ENCODE measurements around the gene GPM6B. TPM values are rescaled to one million over a fixed set of nuclear protein-coding genes. Genes with fewer than 3 reads are reported as not detected.

GPM6B gene
- total and polyA plus RNA-seq, 2 donors (not counting 3 experiments of a cell fraction or from before 2014, with no cell fraction given), result 0.30 TPM; not detected in 1

DNA sequence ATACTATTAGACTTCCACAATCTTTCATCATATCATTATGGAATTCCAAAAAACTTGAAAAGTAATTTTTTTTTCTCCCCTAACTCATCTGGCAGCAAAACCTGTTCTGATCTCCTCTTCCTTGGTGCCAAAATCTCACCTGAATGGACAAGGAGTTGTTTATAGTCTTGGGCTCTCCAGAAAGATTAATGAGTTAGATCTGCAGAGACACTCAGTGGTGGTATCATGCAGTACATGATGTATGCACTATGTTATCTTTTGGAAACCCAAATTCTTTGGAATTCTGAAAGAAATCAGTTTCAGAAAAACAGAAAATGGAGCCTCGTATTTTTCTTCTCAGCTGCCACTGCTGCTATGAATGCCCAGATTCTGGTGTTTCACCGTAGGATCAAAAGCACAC lies 11.7 kb downstream of the GPM6B start:
- intact Hi-C loops (cut with micrococcal nuclease) (no loop called here), dilution Hi-C loops (cut with MboI; ENCODE audit: extremely low pct_ligation_motif_present, low sequenced_read_pairs) (no loop called here)

DNA sequence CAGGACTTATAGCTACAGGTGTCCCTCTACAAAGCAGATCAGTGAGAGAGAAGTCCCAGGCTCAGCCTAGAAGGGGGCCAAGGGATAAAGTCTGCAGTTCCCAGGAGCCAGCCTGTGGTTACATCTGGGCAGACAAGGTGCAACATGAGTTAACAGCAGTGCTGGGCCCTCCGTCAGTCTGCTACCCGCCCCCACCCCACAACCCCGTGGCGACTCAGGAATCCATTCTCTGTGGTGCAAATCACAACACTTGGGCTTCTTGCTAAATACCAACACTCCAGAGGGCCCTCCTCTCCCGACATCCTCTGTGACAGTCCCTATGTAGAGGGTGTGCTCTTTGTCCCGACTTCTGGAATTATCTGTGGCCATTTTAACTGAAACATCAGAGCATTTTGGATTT lies 13.8 kb downstream of the GPM6B start:
- Histone ChIP-seq H3K36me3 (ENCODE audit: control insufficient read depth in 2 of 2, extremely low read depth in 1 of 2, insufficient read depth in 2 of 2, low read length in 2 of 2) (no peaks in the 10 kb centered on the region), H3K9me3 (replicated peaks; ENCODE audit: control insufficient read depth, insufficient read depth, low read length) (no peaks in the 10 kb centered on the region), H3K27ac (ENCODE audit: insufficient read depth, low read depth, low read length) (no peak overlapping the region), H3K4me2 (ENCODE audit: insufficient read depth, low read length) (no peak overlapping the region), H3K4me1 (ENCODE audit: control insufficient read depth, extremely low read depth, insufficient read depth, low read length) (no peaks in the 10 kb centered on the region), H2AFZ (ENCODE audit: low read depth, low read length) (no peak overlapping the region), H3K4me3 (replicated peaks in 1 of 3; ENCODE audit: insufficient read depth in 1 of 3, low read depth in 1 of 3, low read length in 3 of 3) (no peak overlapping the region), H3K27me3 (ENCODE audit: control insufficient read depth in 2 of 2, insufficient read depth in 2 of 2, low read length in 2 of 2) (peaks cover 0 to 3% of the 10 kb centered on the region in 2 experiments), H3K9ac (replicated peaks; ENCODE audit: extremely low read depth, insufficient read depth, low read length) (no peak overlapping the region), H3K9me1 (replicated peaks; ENCODE audit: control insufficient read depth, extremely low read depth, insufficient read depth, low read length) (no peaks in the 10 kb centered on the region), H3K79me2 (ENCODE audit: control insufficient read depth, insufficient read depth, low read length) (no peaks in the 10 kb centered on the region), H4K20me1 (replicated peaks; ENCODE audit: control insufficient read depth, extremely low read depth, insufficient read depth, low read length) (no peaks in the 10 kb centered on the region)
- intact Hi-C loops (cut with micrococcal nuclease) (no loop called here), dilution Hi-C loops (cut with MboI; ENCODE audit: extremely low pct_ligation_motif_present, low sequenced_read_pairs) (no loop called here)
- no TSS peak for BruUV-seq (replicated peaks)
- TF ChIP-seq GATA2 (IDR thresholded peaks at IDR 0.05; ENCODE audit: insufficient read depth, insufficient read length, low read depth, low read length), result no peak
- TF ChIP-seq FOS (IDR thresholded peaks at IDR 0.05; ENCODE audit: borderline replicate concordance, insufficient read depth, low read length), result no peak
- no peak for TF ChIP-seq MAX (IDR thresholded peaks at IDR 0.05; ENCODE audit: insufficient read depth, insufficient read length)
- TF ChIP-seq JUN (IDR thresholded peaks at IDR 0.05; ENCODE audit: borderline replicate concordance, insufficient read depth, insufficient read length, low read depth), result no peak
- no peak for TF ChIP-seq POLR2A (IDR thresholded peaks at IDR 0.05; ENCODE audit: low read depth, low read length)
- TF ChIP-seq, protein P1, sequence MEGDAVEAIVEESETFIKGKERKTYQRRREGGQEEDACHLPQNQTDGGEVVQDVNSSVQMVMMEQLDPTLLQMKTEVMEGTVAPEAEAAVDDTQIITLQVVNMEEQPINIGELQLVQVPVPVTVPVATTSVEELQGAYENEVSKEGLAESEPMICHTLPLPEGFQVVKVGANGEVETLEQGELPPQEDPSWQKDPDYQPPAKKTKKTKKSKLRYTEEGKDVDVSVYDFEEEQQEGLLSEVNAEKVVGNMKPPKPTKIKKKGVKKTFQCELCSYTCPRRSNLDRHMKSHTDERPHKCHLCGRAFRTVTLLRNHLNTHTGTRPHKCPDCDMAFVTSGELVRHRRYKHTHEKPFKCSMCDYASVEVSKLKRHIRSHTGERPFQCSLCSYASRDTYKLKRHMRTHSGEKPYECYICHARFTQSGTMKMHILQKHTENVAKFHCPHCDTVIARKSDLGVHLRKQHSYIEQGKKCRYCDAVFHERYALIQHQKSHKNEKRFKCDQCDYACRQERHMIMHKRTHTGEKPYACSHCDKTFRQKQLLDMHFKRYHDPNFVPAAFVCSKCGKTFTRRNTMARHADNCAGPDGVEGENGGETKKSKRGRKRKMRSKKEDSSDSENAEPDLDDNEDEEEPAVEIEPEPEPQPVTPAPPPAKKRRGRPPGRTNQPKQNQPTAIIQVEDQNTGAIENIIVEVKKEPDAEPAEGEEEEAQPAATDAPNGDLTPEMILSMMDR (IDR thresholded peaks at IDR 0.05; ENCODE audit: extremely low read depth in 1 of 2, insufficient read depth in 1 of 2, low read depth in 1 of 2, low read length in 2 of 2), result no peak
- TF ChIP-seq POLR2AphosphoS5 (IDR thresholded peaks at IDR 0.05; ENCODE audit: insufficient read depth, low read depth, low read length), result no peak
- no peak for TF ChIP-seq MYC (IDR thresholded peaks at IDR 0.05; ENCODE audit: low read depth, low read length)
- TF ChIP-seq EZH2 (IDR thresholded peaks at IDR 0.05; ENCODE audit: borderline replicate concordance, low read depth, low read length, severe bottlenecking), result no peak
- ChIA-PET POLR2A (no interaction called here), CTCF (no interaction called here)
- no peak for DNase-seq (ENCODE audit: low read depth, low spot score)
- FAIRE-seq, result no peak

More for the DNA sequence above, 11.7 kb downstream of the GPM6B start:
- Histone ChIP-seq H3K4me3 (replicated peaks in 1 of 3; ENCODE audit: insufficient read depth in 1 of 3, low read depth in 1 of 3, low read length in 3 of 3) (no peak overlapping the region), H3K4me1 (ENCODE audit: control insufficient read depth, extremely low read depth, insufficient read depth, low read length) (no peaks in the 10 kb centered on the region), H3K36me3 (ENCODE audit: control insufficient read depth in 2 of 2, extremely low read depth in 1 of 2, insufficient read depth in 2 of 2, low read length in 2 of 2) (no peaks in the 10 kb centered on the region), H2AFZ (ENCODE audit: low read depth, low read length) (no peak overlapping the region), H3K79me2 (ENCODE audit: control insufficient read depth, insufficient read depth, low read length) (no peaks in the 10 kb centered on the region), H4K20me1 (replicated peaks; ENCODE audit: control insufficient read depth, extremely low read depth, insufficient read depth, low read length) (no peaks in the 10 kb centered on the region), H3K27me3 (ENCODE audit: control insufficient read depth in 2 of 2, insufficient read depth in 2 of 2, low read length in 2 of 2) (peaks cover 0 to 3% of the 10 kb centered on the region in 2 experiments), H3K9me1 (replicated peaks; ENCODE audit: control insufficient read depth, extremely low read depth, insufficient read depth, low read length) (no peaks in the 10 kb centered on the region), H3K27ac (ENCODE audit: insufficient read depth, low read depth, low read length) (no peak overlapping the region), H3K9ac (replicated peaks; ENCODE audit: extremely low read depth, insufficient read depth, low read length) (no peak overlapping the region), H3K4me2 (ENCODE audit: insufficient read depth, low read length) (no peak overlapping the region), H3K9me3 (replicated peaks; ENCODE audit: control insufficient read depth, insufficient read depth, low read length) (no peaks in the 10 kb centered on the region)
- DNase-seq (ENCODE audit: low read depth, low spot score), result no peak
- TF ChIP-seq, protein P1 (IDR thresholded peaks at IDR 0.05; ENCODE audit: extremely low read depth in 1 of 2, insufficient read depth in 1 of 2, low read depth in 1 of 2, low read length in 2 of 2), result no peak
- no peak for TF ChIP-seq POLR2A (IDR thresholded peaks at IDR 0.05; ENCODE audit: low read depth, low read length)
- TF ChIP-seq JUN (IDR thresholded peaks at IDR 0.05; ENCODE audit: borderline replicate concordance, insufficient read depth, insufficient read length, low read depth), result no peak
- no peak for TF ChIP-seq GATA2 (IDR thresholded peaks at IDR 0.05; ENCODE audit: insufficient read depth, insufficient read length, low read depth, low read length)
- ChIA-PET POLR2A (no interaction called here), CTCF (no interaction called here)
- no TSS peak for BruUV-seq (replicated peaks)
- no peak for FAIRE-seq
